OCI-LY3 (cell line): Measurements from ENCODE around the gene NUDT19.

Experiments
- EZH2phosphoT487 ChIP-seq: fragments of 200-600 bp; shearing (Covaris generic); IDR thresholded peaks from 2 replicates; pipeline ENCODE4 v1.6.1; 2018; ENCODE audit warnings: antibody characterized with exemption, mixed run types, low read depth
- TF ChIP-seq, protein P1 (sequence below): fragments of 200-600, 300-600 bp; sonication (generic); IDR thresholded peaks from 2 replicates; pipeline ENCODE4 v1.5.1; 2014; ENCODE audit warnings: antibody characterized with exemption, low read length, low read depth

DNA sequence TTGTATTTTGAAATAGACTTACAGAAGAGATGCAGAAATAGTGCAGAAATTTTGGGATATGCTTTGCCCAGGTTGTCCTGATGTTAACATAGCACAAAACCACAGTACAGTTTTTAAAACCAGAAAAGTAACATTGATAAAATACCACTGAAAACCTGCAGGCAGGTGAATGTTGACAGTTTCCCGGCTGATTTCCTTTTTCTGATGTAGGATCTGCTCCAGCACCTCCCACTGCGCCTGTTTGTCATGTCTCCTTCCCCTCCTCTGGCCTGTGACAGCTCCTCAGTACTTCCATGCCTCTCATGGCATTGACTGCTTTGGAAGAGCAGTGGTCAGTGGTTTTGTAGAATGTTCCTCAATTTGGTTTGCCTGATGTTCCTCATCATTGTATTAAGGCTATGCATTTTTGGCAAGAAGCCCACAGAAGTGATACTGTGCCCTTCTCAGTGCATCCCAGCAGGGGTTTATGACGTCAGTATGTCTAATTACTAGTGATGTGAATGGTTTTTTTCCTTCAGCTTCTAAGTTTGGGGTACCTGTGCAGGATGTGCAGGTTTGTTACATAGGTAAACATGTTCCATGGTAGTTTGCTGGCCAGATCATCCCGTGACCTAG is 58.9 kb downstream of the NUDT19 start:
- TF ChIP-seq, protein P1, sequence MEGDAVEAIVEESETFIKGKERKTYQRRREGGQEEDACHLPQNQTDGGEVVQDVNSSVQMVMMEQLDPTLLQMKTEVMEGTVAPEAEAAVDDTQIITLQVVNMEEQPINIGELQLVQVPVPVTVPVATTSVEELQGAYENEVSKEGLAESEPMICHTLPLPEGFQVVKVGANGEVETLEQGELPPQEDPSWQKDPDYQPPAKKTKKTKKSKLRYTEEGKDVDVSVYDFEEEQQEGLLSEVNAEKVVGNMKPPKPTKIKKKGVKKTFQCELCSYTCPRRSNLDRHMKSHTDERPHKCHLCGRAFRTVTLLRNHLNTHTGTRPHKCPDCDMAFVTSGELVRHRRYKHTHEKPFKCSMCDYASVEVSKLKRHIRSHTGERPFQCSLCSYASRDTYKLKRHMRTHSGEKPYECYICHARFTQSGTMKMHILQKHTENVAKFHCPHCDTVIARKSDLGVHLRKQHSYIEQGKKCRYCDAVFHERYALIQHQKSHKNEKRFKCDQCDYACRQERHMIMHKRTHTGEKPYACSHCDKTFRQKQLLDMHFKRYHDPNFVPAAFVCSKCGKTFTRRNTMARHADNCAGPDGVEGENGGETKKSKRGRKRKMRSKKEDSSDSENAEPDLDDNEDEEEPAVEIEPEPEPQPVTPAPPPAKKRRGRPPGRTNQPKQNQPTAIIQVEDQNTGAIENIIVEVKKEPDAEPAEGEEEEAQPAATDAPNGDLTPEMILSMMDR: no peak
- TF ChIP-seq EZH2phosphoT487: no peak
